EL (cell line): ENCODE results near the gene ATP1B3.
A peak's percentile ranks its signal among the peaks of the same experiment; 100 is the strongest.
"Not testable (repeated sequence)": the region's sequence is repeated elsewhere in the genome, so short reads cannot be mapped to it uniquely, and the experiment has no call there.

Source experiments
- DNase-seq: peaks from one replicate; pipeline ENCODE4 v3.0.0-alpha.2; 2016

The ATP1B3 gene

DNA sequence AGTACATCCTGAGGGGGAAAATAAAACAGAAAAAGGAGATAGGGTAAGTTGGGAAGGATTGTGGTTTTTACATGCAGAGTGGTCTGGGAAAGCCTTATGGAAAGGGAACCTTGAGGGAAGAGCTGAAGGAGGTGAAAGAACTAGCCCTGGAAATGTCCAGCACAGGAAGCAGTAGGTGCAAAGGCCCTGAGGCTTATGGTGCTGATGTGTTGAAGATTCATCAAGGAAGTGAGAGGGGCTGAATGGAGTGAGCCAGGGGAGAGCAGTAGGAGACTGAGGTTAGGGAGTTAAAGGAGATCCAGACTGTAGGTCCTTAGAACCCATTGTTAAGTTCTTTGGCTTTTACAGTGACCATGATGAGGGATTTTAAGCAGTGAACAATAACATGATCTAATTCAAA lies 33.0 kb downstream of the ATP1B3 start:
- DNase-seq, result no peak

DNA sequence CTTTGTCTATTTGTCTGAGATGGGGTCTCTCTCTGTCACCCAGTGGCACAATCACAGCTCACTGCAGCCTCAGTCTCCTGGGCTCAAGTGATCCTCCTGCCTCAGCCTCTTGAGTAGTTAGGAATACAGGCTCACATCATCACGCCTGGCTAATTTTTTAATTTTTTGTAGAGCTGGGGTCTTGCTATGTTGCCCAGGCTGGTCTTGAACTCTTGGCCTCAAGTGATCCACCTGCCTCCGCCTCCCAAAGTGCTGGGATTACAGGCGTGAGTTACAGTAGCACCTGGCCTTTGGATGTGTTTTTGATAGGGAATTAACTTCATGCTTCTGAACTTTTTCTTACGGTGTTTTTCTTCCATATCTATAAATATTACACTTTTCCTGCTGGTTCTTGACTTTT lies 33.5 kb downstream of the ATP1B3 start:
- not testable (repeated sequence) for DNase-seq

DNA sequence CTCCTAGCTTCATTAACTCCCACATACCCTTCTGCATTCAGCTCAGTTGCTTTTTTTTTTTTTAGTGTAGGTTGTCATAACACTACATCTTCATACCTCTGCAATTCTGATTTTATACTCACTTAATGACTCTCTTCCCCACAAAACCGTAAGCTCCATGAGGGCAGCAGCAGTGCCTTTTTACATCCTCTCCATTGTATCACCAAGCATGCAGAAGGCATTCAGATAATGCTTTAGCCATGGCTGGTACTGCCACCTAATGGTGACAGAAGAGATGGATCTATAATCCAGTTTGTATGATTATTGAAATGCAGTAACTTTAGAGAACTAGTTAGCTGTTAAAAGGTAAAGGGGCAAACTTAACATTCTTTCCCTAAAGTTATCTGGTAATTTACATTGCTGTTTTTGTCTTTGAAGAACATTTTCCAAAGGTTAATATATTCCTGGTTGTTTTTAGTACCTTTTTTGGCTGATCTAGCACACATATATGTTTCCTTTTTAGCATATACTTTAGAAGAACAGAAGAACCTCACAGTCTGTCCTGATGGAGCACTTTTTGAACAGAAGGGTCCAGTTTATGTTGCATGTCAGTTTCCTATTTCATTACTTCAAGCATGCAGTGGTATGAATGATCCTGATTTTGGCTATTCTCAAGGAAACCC lies 36.8 kb downstream of the ATP1B3 start:
- peak; percentile 54 for DNase-seq

DNA sequence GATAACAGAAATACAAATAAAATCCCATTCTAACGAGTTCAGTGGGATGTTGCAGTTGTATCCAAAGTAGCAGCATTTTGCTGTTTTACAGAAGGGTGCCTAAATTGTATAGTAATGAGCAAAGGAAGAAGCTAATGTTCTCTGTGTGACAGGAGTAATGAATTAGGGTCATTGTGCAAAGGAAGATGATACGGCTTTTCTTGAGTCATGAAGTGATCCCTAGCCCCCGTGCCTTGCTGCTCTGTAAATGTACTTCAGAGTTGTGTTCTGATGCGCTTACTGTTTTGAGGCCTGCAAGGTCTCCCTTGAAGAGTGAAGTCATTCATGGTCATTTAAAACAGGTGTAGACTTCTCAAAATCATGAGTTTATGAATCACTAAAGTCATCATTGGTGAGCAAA lies 37.9 kb downstream of the ATP1B3 start:
- no peak for DNase-seq

DNA sequence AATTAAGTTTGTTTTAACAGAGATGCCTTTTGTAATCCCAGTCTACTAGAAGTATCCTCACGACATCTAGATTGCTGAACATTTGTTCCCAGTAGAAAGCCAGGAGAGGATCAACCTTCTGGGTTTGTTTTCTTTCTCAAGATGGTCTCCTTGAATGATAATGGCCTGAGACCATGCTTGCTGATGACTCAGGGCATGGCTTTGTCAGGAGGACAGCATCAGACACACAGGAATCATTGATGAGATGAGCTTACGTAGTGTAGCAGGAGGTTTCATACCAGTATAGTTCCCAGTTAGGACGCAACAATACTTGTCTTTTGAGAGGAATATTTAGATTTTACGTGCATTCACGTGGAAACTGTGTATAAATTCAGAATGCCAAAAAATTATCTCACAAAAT lies 38.6 kb downstream of the ATP1B3 start:
- DNase-seq, result no peak

DNA sequence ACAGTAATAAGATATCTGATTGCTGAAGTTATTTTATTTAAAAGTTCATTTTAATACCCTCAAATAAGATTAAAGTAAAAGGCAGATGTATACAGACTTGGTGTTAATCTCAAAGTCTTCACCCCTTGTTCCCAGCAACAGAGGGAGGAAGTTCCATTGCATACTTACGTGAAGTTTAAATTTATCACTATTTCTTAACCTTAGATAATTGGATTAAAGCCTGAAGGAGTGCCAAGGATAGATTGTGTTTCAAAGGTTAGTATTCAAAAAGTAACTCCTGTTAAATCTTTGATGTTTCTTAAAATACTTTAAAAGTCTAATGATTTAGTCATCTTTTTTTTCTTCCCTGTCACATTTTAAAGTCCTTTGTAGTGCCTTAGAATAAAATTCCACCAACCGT lies 39.3 kb downstream of the ATP1B3 start:
- no peak for DNase-seq

DNA sequence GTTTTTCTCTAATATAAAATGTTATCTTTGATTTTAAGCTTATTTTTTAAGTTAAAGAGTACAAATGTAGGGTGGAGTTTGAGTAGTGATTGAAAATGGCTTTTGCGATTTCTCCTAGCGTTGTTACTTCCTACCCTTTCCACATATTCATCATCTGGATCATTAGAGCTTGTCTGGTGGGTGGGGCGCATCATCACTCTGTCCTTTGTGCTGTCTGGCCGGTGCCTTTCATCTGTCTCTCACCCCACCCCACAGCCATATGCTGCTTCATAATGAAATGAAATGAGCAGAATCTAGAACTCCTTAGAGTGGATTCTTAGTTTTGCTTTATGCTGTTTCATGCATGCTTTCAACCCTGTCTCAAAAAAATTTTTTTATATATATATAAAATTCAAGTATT lies 44.3 kb downstream of the ATP1B3 start:
- DNase-seq, result no peak

DNA sequence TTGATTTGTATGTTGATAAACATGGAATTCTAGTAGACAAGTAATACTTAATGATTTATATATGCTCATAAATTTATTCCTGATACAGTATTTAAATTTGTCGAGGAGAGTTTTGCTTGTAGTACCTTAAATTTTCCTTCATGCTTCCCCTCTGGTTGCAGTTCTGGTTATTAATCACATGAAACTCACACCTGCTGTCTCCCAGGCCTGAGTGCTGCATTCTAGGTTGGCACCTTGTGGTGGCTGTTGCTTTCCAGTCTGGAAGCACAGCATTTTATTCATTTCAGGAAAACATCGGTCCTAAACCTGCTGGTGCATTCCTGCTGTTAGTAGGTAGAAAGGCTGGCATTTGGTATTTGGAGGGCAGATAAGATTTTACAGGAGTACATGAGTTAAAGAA lies 44.9 kb downstream of the ATP1B3 start:
- DNase-seq, result no peak

DNA sequence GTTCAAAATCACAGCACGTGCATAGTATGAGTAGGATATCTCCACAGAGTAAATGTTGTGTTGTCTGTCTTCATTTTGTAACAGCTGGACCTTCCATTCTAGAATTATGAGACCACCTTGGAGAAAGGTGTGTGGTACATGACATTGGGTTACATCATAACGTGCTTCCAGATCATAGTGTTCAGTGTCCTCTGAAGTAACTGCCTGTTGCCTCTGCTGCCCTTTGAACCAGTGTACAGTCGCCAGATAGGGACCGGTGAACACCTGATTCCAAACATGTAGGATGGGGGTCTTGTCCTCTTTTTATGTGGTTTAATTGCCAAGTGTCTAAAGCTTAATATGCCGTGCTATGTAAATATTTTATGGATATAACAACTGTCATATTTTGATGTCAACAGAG lies 49.2 kb downstream of the ATP1B3 start:
- DNase-seq, result not testable (repeated sequence)

DNA sequence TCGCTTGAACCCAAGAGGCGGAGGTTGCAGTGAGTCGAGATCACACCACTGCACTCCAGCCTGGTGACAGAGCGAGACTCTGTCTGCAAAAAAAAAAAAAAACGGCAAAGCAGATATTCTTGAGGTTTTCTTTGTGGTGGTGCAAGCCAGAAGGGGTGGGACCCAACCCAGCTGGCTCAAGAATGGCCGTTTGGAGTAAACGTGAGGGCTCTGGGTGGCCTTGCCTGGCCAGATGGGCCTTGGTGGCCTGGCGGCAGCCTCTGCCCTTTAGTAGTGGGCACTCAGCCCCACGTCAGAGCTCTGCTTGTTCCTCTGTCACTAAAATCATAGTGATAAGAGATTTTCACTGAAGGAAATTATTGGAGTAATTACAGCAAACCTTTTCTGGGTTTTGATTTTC lies 50.5 kb downstream of the ATP1B3 start:
- no peak for DNase-seq

DNA sequence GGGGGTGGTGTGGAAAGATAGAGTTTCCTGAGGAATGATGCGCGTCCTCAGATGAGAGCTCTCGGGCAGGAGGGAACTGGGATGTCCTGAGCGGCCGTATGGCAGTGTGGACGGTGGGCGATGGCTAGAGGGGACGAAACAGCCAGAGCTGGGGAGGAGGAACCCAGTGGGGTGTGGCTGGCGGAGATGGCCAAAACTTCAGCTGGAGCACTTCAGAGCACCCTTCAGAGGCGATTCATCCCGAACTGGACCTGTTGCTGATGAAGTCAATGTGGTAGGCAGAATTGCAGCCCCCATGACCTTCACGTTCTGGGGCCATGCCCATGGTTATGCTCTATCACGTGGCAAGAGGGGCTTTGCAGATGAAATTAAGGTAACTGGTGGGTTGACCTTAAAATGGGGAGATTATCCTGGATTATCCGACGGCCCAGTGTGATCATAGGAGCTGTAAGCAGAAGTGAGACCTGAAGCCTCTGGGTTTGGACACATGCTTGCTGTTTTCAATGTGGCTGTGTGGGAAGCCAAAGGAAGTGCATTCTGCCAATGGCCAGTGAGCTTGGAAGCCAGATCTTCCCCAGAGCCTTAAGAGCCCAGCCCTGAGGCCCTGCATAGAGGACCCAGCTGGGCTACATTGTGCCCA lies 52.3 kb downstream of the ATP1B3 start:
- DNase-seq, result no peak

DNA sequence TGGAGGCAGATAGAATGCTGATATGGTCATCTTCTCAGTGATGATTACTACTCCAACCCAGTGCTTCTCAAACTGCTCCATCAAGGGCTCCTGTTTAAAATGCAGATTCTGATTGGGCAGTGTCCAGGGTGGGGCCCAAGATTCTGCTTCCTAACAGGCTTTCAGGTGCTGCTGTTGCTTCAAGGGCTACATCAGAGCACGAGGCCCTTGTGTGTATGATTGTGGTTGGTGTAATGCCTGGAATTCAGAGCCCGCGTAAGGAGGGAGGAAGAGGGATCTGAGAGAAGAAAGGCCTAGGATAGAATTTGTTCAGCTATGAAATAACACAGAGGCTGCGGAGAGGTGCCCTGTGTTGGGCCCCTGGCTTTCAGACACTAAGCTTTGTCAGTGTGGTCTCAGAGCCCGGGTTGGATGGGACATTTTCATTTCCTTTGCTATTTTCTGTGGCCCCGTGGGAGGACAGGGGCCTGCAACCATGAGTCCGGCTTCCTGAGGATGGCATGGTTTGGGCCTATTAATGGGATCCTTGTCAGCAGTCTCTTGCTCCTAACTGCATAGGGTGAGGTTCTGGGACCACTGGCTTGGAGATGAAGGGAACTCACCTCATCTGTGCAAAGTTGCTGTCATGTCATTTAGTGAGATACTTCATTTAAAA lies 53.0 kb downstream of the ATP1B3 start:
- no peak for DNase-seq

DNA sequence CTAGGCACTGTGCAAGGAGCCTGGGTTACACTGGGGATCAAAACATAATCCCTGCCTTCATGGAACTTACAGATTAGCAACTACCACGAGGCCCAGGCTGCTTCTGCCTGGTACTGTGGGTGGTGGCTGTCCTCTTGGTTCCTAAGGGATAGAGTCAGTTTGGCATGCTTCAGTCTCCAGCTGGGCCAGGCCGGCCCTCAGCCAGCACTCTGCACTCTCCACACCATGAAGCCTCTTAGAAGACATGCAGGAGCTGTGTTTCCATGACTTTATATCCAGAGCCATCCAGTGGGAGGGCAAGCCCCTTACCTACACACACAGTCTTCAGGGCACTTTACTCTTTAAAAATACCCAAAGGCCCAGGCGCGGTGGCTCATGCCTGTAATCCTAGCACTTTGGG lies 54.4 kb downstream of the ATP1B3 start:
- no peak for DNase-seq

DNA sequence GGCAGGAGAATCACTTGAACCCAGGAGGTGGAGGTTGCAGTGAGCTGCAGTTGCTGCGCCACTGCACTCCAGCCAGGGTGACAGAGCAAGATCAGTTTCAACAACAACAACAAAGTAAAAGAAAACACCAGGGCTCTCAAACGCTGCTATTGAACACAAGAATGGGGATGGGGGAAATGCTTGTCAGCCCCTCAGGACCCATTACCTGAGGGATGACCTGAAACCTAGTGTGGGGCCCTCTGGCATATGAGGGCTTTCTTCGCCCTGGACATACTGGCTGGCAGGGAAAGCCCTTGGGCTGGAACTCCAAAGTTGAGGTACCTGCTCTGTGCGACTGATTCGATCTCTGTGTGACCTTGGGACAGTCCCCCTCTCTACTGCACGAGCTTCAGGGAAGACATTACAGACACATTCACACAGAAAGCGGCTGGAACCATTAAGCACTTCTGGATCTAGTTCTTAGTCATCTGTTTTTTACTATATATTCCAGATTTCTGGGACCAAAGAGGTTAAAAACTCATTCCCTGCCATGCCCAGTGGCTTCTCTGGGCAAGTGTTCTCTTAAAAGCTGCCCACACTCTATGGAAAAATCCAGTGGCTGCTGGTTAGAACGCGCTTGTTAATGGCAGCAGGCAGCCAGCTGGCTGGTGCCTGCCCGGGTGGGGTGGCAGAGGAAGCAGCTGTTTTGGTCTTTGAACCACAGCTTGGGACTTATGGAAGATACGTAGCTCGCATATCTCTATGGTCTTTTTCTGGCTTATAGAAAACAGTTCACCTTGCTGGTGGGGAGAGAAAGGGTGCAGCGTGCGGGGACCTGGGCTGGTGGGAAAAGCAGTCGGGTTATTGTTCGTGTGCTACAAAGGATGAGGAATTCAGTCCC lies 57.2 kb downstream of the ATP1B3 start:
- DNase-seq, result no peak

DNA sequence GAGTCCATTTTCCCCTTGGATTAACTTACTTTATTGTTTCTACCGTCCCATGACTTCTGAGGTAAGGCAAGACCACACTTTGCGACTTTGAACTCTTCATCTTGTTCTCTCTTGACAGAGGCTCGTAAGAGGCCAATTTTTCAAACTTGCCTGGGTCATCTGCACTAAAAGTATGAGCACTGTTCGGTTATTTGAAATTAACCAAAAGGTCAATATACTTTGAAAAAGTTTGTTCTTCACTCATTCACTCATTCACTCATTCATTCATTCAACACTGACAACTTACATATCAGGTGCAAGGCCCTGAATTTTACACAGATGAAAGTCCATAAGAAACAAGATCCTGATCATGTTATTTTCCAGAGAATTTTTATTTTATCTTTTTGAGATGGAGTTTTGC lies 57.9 kb downstream of the ATP1B3 start:
- DNase-seq, result no peak

DNA sequence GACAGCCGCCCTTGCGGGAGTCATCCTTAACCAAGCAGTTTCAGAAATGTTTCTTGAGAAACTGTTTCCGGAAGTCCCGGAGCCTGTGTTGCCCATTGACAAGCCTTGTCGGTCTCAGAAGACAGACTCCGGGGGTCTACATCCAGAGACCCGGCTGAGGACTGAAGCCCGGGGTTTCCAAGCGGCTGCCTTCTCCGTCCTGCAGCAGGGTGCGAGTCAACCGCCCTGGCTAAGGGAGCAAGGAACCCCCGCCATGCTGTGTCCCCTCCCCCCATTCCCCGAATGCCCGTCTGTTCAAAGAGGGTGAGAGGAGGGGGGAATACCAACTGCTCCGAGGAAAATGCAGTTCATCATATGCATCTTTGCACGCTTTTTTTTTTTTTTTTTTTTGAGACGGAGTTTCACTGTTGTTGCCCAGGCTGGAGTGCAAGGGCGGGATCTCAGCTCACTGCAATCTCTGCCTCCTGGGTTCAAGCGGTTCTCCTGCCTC lies 61.6 kb downstream of the ATP1B3 start:
- DNase-seq, result no peak

DNA sequence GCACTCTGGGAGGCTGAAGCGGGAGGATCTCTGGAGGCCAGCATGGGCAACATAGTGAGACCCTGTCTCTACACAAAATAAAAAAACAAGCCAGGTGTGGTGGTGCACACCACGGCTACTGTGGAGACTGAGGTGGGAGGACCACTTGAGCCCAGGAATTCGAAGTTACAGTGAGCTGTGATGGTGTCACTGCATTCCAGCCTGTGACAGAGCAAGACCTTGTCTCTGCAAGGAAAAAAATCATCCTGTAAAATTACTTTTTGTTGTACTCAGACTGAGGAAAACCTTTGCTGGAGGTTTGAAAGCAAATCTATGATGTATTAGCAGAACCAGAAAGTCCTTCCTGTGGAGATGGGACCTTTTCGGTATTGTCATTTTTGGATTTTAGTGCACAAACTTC lies 63.3 kb downstream of the ATP1B3 start:
- DNase-seq, result no peak

DNA sequence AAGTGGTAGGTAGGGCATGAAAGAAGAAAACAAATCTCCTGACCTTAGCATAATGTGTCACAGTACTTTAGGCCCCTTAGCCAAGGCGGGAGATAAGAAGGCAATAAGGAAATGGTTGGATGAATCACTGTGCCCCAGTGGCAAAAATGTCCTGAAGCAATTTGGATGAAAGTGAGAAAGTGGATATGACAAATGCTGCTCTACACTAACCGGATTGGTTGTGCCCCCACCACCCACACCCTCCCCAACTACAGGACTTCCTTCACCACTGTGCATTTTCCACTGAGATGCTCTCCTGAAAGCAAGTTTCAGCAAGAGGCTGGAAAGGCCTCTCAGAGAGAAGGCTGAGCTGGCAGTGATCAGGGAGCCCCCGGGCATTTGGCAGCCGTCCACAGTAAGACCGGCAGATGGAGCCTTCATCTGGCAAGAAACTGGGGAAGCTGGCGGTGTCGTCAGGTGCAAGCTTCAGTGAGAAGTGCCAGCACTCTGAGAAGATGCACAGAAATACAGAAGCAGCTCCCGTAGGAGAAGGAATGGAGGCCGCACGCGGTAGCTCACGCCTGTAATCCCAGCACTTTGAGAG lies 63.8 kb downstream of the ATP1B3 start:
- DNase-seq, result peak; percentile 95

DNA sequence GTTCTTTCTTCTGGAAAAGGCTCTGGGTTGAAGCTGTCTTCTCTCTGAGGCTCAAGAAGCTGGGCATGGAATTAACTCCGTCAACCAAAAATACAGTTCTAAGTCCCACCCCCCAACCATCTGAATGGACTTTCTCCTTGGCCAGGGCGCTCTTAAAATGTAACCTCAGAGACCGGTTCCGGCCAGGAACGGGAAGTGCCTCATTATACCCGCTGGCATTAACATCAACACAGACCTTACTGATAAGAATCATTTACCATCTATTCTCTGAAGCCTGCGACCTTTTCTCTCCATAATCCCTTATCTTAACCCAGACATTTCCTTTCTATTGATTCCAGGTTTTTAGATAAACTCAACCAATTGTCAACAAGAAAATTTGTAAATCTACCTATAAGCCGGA lies 64.7 kb downstream of the ATP1B3 start:
- DNase-seq, result no peak

DNA sequence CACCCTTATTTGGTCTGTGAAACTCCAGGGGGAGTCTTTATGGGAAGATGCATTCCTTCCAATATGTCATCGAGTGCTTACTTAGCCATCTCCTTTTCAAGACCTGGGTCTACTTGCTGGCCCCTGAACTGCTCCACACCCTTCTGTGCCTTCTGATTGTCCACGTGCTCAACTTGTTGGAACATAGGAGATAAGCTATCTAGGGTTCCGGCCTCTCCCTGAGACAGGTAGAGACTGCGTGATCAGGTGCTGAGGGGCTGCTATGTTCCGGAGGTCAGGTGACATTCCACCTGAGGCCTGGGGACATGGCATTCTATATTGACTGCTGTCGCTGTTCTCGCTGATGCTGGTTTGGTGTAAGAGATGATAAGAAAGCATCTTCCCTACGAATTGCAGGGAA lies 65.6 kb downstream of the ATP1B3 start:
- DNase-seq, result no peak

DNA sequence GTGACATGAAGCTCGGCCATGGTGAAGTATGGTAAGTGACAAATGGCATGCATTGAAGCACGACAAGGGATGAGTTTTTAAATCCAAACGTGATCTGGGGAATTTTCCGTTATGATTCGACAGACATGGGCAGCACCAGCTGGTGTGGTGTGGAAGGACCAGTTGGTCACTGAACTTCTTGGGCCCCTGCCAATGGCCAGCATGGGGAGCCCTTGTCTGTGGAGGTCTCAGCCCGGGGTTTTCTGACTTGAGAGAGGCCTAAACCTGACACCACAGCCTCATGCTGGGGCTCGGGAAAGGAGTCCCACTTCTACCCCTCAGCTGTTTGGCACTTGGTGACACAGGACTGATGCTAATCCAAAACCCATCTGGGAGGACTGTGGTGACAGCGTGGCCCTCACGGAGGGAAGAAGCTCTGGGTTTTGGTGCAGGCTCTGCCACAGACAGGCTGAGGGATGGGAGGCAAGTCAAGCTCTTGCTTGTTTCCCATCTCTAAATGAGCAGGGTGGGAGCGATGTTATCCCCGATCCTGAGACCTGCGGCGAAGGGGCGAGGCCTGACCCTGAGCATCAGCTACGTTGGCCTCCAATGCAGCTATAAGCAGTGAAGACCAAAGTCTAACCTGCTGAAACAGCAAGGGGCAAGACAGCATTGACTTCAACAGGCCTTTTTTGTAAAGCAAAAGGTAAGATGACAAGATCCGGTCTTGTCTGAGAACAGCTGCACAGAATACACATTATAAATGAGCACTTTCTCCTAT lies 69.5 kb downstream of the ATP1B3 start:
- DNase-seq, result no peak

DNA sequence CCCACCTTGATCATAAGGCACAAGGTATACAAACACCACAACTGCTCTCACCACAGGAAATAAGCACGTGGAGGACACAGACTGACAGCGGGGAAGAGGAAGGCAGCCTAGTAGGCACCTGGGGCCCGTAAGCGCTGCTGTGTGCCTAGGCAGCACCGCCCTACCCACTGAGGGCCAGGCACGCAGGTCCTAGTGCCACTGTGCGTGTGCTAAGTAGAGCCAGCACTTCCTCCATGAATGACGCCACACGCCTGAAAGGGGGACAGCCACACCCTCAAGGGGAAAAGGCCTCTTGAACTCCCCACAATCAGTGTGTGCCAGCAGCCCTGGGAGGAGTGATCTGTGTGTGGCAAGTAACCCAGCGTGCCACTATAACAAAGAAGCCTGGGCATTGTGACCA lies 73.0 kb downstream of the ATP1B3 start:
- DNase-seq, result no peak
